ENCODE data around the gene ACTL10.
"Not testable (repeated sequence)": the region's sequence is repeated elsewhere in the genome, so short reads cannot be mapped to it uniquely, and the experiment has no call there.

ACTL10 gene

GRCh38 chr20:33679758-33680485 is 13.2 kb downstream of the ACTL10 start:
- no peak for DNase-seq

DNA sequence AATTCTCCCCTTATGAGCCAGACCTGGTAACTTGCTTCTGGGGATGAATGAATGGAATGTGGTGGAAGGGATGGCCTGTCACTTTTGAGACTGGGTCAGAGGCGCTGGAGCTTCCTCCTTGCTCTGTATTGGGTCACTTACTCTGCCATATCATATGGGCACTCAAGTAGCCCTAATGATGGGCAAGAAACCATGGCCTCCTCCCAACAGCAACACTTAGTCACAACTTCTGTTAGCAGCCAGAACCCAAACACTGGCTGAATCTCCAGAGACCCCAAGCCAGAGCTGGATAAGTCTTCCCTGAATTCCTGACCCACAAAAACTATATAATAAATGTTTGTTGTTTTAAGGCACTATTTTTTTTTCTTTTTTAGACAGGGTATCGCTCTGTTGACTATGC is 13.9 kb downstream of the ACTL10 start:
- DNase-seq, result no peak

DNA sequence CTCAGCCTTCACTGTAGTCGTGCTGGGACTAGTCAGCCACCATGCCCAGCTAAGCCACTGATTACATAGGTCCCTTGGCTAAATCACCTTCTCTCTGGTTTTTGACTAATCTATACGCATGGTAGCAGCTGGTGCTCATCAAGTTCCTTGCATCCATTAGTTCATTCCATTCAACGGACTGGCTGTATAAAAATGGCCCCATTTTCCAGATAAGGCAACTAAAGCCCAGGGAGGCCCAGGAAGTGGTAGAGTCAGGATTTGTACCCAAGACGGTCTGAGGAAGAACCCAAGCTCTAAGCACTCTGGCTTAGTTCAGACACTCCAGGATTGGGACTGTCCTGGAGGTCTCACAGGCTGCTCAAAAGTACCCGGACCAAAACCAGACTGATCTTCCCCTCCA is 14.5 kb downstream of the ACTL10 start:
- DNase-seq, result no peak

DNA sequence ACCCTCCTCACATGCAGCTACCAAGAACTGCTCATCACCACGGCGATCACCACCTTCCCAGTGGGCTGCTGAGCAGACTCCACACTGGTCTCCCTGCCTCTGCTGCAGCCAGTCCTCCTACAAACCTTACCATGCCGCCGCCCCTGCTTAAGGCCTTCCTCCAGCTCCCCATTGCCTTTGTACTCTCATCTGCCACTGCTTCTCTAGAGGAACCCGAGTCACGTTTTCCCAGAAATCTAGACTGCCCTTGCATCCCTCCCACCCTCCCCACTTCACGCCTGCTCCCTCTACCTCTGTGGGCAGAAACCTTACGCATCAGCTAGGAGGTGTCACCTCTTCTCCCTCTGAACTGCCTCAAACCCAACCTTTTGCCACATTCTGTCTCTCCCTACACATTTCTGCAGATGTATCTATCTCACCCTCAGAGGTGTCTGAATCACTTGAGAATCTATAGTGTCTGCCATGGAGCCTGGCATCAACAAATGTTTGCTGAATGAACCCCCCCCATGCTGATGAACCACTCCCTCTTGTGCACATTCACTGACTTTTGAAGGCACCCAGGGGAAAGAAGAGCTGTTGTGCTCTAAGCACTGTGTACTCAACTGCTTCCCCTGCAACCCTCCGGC is 15.1 kb downstream of the ACTL10 start:
- DNase-seq, result no peak

DNA sequence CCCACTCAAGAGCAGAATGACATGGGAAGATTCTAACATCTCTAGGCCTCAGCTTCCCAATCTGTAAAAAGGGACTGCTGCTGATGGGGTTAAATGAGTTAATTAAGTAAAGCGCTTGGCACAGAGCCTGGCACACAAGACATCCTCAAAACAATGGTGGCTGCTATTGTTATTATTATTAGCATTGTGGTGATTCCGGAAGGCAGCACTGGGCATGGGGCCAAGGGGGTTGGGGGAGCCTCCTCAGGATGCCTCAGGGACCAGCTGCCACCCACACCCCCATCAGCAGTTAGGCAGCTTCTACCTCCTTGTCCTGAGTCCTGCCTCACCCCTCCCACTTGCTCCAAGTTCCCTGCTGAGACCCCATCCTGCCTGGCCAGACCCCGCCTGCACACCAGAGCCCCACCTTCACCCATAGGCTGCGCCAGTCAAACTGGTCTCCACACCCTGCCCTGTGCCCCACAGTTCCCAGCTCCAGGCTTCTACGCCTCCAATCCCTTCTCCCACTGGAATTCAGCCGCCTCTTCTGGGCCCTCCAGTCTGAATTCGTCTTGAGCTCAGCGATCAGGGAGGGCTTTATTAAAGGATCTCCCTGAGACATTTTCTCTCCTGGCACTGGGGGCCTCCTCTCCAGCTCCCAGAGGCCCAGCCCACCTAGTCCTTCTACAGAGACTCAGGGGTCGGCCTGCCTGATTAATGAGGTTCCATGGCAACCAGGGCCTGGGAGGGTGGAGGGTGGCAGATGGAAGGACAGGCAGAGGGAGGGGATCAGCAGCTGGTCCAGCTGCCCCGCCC is 18.0 kb downstream of the ACTL10 start:
- DNase-seq, result no peak

GRCh38 chr20:33685328-33686099 is 18.8 kb downstream of the ACTL10 start:
- DNase-seq, result peak; percentile 44 to 77 (median 61)

- DNase-seq, result peak; percentile 97 to 99 (median 99)
Measured at GRCh38 chr20:33686100-33686983, 19.6 kb downstream of the ACTL10 start, which contains the start of gene E2F1. E2F1 (minus strand) TSS chr20:33686385; CDS start chr20:33686264, 121 bp downstream.

DNA sequence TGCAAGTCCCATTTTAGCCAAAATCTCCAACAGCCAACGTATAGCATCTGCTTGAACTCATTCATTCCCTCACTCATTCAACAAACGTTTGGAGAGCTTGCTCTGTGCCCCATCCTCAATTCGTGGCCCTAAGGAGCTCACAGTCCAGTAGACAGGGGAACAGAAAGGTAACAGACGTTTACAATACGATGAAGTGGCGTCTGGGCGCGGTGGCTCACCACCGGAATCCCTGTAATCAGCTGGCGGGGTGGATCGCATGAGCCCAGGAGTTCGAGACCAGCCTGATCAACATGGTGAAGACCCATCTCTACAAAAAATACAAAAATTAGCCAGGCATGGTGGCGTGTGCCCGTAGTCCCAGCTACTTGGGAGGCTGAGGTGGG is 20.2 kb downstream of the ACTL10 start:
- DNase-seq, result no peak

GRCh38 chr20:33687370-33687915 is 20.7 kb downstream of the ACTL10 start:
- DNase-seq, result peak; percentile 53 to 70 (median 55)

DNA sequence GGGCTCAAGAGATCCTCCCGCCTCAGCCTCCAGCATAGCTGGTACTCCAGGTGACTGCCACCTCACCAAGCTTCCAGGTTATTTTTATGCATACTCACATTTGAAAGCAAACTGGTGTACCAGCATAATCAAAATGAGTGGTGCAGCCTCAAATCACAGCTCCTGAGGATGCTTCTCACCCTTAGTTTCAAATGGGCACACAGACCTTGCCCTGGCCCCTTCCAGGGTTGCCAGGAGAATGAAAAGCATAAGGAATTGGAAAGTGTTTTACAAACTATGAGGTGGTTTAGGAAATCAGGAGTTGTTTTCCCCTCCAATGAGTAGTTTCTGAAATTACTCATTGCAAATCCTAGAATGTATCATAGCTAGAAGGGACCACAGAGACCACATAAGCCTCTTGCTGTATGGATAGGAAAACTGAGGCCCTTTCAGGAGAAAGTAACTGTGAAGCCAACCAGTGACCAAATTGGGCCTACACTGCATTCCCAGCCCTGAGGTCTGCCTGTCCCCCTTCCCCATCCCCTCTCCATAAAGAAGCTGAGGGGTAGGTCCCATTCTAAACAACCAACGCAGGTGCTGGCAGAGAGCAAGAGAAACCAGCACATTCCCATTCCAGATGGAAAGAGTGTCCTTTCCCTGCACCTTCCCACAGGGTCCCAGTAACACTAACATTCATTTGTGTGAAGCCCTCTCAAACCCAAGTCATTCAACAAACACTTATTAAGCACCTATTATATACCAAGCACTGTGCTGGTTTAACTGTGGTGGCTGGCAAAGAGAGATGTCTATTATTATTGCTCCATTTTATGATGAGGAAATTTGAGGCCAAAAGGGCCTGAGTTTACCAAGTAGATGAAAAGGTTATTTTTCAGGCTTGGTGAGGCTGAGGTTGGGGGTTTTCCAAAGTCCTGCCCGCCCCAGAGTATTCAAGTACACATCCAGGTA is 21.5 kb downstream of the ACTL10 start:
- no peak for DNase-seq

DNA sequence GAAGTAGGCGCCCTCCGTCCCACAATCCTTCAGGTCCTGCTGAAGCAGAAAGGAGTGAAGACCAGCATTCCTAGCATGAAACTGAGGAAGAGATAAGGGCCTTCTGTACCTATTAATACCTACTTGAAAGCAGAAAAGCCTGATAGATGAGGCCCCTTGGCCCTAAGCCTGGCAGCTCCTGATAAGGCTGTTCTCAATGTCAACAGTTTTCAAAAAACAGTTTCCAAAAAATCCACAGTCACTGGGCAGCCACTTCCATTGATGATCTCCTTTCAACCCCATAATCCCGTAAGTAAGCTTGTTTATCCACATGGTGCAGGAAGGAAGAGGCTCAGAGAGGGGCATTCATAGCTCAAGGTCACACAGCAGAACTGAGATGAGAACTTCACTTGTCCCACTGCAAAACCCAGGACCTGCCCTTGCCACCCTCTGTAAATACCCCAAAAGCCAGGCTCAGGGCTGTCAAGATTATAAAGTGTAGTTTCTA is 22.2 kb downstream of the ACTL10 start:
- no peak for DNase-seq

- no peak for DNase-seq
Measured at GRCh38 chr20:33689493-33689892, 22.8 kb downstream of the ACTL10 start.

DNA sequence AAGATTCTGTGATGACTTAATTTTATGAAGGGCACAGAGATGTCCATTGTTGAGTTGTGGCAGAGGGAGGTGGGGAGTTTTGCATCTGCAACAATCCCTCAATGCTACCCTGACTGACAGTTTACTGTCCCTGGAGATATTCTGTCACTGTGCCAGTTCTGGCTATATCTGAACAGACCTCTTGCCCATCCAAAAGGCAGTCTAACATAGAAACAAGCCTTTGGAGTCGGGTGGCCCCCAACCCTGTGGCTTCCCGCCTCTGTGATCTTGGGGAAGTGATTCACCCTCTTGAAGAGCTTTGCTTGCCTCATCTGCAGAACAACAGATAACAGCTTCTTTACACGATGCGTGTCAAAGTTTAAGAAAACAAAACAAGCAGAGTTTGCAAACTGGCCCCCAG is 23.2 kb downstream of the ACTL10 start:
- DNase-seq, result peak; percentile 57 to 66 (median 64)

DNA sequence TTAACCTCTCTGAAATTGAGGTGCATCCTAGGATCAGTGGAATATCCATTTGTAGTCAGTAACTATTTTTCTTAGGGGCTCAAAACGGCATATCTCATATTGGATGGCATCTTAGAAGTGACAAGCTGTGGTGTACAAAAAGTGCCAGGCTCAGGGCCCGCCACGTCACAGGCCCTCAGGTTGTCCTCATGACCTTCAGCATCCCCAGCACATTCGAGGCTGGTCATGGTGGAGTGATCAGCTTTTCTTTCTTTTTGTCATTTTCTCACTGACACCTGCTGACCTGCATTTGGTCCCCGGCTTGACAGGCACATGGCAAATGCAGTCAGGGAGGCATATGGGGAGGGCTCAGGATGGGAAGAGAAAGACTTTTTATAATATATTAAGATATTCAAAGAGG is 26.5 kb downstream of the ACTL10 start:
- DNase-seq, result no peak

GRCh38 chr20:33693741-33694638 is 27.2 kb downstream of the ACTL10 start:
- DNase-seq, result no peak

- no peak for DNase-seq
Measured at GRCh38 chr20:33694639-33695012, 27.9 kb downstream of the ACTL10 start.

- DNase-seq, result no peak
Measured at GRCh38 chr20:33696448-33696847, 29.7 kb downstream of the ACTL10 start.

DNA sequence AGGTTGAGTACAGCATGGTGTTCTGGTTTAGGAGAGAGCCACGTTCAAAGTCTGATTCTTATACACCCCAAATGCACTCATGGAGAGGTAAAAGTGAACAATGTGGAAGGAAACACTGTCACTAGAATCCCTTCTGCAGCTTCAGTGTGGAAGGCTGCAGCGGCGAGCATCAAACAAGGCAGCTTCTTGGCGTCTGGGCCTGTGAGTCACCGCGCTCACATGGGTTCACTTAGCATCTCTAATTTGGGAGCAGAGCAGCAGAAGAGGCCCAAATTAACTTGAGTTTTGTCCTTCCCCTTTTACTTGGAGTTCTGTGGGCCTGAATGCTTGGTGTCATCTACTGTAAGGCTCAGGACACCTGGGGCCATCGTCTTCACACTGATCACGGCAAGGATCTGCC is 30.4 kb downstream of the ACTL10 start:
- no peak for DNase-seq

DNA sequence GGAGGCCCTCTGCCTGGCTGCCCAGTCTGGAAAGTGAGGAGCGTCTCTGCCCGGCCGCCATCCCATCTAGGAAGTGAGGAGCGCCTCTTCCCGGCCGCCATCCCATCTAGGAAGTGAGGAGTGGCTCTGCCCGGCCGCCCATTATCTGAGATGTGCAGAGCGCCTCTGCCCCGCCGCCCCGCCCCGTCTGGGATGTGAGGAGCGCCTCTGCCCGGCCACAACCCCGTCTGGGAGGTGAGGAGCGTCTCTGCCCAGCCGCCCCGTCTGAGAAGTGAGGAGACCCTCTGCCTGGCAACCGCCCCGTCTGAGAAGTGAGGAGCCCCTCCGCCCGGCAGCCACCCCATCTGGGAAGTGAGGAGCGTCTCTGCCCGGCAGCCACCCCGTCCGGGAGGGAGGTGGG is 32.2 kb downstream of the ACTL10 start:
- DNase-seq, result not testable (repeated sequence)

Data from suppressor macrophage treated with lipopolysaccharide for 1 hour (primary cell).